CD4-positive, alpha-beta T cell treated with Interleukin-2 at 100 ng/mL for 4 hours (primary cell): ENCODE results near the gene PPP2R3B.

Source experiments
- DNase-seq: peaks from one replicate; pipeline ENCODE4 v3.0.0-alpha.2; 2020; ENCODE audit warnings: low spot score

The PPP2R3B gene

DNA sequence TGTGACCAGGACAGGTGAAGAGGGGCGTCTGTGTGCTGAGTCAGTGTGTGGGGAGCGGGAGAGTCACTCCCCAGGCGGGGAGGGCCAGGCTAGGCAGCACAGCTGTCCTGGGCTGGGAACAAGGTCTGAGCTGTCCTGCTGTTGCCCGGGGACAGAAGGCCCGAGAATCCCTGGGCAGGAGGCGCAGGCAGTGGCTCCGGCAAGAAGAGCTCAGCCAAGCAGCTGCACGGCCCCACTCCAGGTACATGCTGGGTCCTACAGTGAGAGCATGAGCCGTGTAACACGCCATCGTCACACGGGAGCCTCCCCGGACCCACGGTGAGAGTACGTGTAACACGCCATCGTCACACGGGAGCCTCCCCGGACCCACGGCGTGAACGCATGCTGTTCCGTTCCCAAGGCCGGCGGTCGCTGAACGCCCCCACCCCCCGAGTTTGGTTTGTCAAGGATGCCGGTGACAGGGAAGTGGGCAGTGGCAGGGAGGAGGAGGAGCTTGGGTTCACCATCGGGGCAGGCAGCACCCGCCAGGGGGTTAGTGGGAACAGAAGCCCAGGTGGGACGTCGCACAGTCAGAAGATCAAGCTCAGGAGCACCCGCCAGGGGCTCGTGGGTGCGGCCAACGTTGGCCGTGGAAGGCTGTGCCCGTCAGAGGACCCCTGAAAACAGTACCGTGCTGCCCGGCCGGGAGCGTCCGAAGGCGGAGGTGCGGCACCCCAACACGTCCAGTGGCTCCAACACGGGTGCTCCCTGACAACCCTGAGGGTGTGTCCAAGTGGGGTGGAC, 15.6 kb downstream of the PPP2R3B start:
- no peak for DNase-seq

DNA sequence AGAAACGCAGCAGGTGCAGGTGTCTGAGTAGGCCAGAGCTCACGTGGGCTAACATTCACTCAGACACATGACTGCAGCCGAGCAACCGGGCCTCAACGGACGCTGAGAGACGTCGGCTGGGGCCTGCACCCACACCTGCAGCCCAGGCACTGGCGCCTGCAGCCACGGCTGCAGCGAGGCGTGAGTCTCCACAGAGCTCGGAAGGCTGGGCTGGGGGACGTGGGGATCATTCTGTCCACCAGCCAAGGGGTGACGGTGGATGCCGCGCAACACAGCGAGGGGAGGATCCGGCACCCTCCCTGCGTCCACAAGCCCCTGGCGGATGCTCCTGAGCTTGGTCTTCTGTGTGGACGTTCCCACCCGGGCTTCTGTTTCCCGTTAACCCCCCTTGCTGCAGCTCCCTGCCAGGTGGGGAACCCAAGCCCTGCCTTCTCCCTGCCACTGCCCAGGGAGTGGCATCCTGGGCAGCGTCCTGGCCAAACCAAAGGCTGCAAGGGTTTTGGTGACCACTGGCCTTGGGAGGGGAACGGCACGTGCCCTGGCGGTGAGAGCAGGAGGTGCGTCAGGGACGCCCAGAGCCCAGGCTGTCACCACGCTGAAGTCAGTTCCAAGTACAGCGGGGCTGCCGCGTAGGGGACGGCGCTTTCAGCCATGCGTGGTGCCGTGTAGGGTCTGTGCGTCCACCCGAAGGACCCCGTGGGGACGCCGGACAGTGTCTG, 16.3 kb downstream of the PPP2R3B start:
- DNase-seq, result no peak

DNA sequence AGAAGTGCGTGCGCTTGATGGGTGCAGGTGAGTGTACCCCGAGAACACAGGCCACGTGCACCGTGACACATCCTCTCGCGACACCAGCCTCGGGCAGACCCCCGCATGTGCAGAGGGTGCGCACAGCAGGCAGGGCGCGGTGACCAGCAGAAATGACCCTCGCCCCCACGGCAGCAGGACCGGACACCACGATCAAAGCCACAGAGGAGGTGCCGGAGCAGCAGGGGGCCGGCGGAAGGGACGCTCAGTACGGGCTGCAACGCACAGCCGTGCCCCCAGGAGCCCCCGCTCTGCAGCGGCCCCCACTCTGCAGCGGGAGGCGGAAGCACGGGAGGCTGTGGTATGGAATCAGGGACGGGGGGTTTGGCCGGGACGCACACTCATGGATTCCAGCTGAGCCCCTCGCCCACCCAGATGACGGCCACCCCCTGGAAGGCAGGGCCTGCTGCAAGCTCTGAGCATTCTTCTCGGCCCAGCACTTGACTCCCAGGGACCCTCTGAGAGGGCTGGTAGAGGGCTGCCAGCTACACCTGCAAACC, 17.1 kb downstream of the PPP2R3B start:
- no peak for DNase-seq

DNA sequence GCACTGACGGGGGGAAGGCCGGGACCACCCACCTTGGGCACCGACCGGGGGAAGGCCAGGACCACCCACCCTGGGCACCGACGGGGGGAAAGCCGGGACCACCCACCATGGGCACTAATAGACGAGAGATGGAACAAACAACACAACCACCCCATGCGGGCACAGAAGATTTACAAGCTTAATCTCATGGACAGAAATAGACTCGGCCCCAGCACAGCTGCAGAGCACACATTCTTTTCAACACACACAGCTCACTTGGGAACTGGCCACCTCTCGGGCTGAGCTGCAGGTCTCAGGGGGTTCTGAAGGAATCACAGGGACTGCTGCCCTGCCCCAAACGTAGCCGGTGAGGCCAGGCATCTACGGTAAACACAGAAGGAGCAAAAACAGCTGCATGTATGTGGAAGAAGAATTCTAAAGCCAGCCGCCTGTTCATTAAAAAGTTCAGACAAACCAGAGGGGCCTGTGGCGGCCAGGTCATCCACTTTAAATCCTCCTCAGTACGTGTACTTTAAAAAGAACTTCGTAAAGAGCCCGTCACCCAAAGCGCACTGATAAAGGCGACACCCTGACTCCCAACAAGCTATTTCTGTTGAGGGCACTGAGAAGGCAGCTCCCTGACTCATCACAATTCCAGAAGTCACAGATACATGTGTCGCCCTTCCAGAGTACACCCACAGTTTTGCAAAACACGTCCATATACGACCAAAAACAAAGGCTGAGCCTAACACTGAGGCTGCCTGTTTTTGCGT, 17.7 kb downstream of the PPP2R3B start:
- DNase-seq, result no peak

DNA sequence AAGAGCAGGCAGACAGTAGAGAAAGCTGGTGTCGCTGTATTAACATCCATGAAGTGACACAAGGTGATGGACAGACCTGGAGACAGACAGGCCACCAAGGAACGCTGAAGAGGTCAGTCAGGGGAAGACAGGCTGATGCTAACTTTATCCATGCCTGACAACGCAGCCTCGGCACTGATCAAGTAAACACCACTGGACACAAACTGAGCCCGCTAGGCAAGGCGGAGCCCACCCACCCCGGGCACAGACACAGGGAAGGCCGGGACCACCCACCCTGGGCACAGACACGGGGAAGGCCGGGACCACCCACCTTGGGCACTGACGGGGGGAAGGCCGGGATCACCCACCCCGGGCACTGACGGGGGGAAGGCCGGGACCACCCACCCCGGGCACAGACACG, 18.8 kb downstream of the PPP2R3B start:
- DNase-seq, result no peak

DNA sequence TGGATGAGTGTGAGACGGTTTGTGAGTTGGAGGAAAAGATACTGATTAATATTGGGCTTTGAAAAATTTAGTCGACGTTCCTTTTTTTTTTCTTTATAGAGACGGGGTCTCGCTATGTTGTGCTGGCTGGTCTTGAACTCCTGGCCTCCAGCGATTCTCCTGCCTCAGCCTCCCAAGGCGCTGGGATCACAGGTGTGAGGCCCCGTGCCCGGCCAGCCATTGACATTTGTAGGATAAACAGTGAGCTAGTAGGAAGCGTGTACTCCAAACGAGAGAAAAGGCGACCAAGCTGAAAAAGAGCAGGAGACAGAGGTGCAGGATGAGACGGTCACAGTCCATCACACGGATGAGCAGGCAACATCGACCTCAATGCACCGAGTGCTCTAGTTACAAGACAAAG, 19.4 kb downstream of the PPP2R3B start:
- no peak for DNase-seq

DNA sequence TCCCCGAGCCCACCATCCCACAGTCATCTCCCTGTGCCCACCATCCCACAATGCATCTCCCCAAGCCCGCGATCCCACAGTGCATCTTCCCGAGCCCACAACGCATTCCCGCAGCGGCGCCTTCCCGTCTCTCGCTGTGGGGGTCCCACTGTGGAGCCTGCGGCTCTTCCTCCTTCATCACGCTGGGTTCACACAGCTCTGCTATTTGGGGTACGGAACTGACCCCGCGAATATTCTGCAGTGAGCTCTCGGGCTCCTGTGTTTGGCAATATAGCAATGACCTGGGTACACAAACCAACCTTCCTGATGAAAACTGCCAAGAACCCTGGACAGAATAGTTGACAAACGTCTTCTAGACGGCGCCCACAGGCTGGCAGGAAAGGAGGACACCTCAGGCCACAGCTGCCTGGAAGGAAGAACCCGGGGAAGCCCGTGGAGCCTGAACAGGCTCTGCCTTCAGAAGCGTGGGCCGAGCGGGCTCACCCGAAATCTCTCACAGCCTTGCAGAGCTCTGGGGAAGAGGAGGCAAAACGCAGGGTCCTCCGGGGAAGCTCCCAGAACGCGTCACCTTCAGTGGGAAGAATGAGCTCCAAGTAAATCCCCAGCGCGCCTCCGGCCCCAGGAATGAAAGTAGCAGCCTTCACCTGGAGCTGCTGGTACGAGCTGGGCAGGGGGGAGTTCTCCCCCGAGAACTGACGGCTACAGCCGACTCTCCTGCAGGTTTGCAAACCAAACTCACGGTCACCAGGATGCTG, 22.9 kb downstream of the PPP2R3B start:
- no peak for DNase-seq

DNA sequence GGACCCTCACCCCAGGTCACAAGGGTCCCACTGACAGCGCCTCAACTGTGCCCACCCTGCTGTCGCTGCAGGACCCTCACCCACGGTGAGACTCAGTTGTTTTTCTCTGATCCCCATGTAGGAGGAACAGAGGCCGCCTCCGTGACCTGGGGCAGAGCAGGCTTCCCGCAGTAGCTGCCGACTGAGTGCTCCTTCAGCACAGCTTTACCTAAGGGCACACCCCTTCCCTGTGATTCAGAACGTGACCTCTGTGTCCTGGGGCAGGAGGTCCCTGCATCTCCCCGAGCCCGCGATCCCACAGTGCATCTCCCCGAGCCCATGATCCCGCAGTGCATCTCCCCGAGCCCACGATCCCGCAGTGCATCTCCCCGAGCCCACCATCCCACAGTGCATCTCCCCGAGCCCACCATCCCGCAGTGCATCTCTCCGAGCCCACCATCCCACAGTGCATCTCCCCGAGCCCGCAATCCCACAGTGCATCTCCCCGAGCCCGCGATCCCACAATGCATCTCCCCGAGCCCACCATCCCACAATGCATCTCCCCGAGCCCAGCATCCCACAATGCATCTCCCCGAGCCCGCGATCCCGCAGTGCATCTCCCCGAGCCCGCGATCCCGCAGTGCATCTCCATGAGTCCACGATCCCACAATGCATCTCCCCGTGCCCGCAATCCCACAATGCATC, 23.6 kb downstream of the PPP2R3B start:
- no peak for DNase-seq

DNA sequence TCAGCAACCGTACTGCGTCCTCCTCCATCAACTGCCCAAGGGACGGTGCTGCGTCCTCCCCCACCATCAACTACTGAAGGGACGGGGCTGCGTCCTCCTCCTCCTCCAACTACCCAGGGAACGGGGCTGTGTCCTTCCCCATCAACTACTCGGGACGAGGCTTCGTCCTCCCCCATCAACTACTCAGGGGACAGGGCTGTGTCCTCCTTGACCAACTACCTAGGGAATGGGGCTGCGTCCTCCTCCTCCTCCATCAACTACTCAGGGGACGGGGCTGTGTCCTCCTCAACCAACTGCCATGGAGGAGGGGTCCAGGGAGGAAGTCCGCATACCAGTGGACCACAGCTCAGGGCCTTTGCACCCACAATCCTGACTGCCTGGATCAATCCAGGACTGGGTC, 24.4 kb downstream of the PPP2R3B start:
- no peak for DNase-seq

DNA sequence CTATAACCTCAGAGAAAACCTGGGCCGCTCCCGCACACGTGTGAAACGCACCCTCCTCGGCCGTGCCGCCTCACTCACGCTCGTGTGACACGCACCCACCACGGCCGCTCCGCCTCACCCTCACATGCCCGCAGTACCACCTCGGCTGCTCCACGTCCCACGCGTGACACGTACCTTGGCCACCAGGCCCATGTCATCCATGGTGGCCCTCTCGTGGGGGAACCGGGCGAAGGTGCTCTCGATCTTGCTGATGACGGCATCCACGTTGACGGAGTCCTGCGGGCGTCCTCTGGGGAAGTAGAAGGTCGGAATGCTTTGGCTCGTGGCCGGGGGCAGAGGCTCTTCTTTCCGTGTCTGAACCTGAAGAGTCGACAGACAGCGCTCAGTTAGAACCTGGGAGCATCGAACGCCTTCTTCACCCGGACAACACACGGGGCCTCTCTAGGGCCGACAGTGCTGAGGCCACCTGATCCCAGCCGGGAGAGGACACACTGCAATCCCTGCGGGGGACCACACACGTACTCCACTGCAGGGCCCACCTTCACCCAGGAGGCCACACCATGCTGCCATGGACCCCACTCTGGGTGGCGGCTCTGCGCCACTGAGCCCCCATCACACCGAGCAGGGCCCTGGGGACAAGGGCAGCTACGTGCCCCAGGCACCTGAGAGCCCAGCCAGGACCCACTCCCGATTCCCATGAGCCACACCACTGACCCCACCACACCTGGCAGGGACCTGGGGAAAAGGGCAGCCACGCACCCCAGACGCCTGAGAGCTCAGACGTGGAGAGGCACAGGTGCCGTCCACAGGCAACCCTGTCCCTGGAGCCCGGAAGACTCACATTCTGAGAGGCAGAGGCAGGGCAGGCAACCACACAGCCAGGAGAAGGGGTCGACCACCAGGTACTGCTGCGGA, 25.2 kb downstream of the PPP2R3B start:
- DNase-seq, result no peak

DNA sequence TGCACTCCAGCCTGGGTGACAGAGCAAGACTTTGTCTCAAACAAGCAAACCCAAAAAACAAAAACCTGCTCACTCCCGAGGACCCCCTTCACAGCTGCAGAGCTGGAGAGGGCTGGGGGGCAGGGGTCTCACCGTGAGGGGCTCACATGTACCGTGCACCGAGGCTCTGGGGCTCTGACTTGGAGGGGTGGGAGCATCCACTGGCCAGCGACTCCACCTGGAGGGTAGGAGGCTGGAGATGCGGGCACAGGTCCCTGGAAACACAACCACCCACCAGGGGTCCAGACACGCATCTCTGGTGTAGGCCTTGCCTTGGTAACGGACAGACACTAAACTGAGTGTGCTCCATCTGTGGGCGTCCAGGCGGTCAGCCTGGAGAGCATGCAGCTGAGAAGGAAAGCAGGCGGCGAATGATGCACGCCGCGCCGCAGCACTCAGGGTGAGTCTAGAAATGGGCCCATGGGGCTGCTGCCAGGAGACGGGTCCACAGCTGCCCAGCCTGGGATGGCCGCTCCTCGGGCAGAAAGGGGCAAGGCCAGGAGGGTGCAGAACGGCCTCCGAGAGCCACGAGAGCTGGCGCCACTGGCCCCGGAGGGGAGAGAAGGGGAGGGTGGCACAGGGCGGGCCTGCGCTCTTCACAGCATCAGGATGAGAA, 26.1 kb downstream of the PPP2R3B start:
- DNase-seq, result no peak

DNA sequence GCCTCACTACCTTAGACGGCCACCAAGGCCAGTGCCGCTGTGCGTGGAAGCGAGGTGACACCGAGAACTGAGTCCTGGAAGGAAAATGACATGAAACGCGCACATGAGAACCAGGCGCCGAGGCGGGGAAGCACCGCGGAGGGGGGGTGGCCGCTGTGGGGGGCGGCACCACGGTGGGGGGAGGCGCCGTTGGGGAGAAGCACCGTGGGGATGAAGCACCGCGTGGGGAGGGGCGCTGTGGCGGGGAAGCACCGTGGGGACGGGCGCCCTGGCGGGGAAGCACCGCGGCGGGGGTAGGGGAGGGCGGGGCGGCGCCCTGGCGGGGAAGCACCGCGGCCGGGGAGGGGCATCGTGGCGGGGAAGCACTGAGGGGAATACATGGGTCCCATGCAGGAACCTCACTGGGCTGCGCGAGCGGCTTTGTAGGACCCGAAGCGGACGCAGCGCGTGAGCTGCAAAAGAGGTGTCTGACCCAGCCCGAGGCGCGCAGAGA, 28.0 kb downstream of the PPP2R3B start:
- no peak for DNase-seq

DNA sequence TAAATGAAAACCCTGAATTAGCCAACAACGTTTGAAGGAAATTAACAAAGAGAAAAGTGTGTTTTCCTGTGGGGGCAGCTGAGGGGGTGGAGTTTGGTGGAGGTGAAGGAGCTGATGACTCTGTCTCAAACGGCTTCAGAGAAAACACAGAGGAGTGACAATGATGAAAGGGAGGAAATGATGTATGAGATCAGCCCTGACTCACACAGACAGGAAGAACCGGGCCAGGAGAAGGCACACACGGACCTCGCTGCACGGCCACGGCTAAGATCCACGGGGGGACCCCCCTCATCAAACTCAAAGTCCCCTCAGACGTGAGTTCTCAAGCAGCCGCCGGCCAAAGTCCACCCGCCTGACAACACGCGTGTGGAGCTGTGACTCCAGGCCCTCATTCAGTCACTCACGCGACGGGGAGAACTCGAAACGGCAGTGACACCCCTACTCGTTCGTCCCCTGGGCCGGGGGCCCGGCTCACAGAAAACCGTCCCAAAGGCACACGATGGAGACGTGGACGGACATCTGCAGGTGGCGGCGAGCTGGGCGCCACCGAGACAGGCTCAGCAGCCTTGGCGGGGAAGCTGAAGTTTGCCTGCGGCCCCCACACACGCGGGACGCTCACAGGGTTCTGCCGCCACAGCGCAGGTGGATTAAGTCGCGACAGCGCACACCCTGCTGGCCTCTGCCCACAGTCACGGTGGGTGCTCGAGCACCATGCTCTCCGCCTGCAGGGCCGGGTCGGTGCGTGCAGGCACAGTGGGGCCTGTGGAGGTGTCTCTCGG, 28.8 kb downstream of the PPP2R3B start:
- peak; percentile 58 for DNase-seq

DNA sequence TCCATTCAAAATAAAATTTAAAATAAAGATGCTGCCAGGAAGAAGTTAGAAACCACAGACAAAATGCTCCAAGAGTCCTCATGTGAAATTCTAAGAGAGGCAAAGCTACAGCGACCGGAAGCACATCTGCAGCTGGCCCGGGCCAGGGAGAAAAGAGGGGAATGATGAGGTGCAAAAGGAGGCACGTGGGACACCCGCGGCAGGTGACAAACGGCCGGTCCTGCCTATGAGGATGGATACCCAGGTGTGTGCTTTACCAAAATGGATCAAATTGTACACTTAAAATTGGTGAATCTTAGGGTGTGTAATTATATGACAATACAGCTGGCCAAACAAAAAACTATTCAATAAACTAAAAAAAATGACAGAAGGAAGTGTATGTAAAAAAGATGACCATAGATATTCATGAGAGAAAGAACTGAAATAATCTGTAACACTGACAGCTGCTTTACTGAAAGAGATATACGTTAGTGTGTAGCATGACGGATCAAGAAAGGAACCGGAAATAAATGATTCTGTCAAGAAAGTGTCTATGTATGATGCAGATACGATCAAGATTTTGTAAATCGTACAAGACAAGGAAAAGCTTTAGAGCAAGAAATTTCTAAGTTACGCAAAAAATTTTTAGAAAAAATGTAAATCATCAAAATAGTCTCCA, 29.5 kb downstream of the PPP2R3B start:
- no peak for DNase-seq

DNA sequence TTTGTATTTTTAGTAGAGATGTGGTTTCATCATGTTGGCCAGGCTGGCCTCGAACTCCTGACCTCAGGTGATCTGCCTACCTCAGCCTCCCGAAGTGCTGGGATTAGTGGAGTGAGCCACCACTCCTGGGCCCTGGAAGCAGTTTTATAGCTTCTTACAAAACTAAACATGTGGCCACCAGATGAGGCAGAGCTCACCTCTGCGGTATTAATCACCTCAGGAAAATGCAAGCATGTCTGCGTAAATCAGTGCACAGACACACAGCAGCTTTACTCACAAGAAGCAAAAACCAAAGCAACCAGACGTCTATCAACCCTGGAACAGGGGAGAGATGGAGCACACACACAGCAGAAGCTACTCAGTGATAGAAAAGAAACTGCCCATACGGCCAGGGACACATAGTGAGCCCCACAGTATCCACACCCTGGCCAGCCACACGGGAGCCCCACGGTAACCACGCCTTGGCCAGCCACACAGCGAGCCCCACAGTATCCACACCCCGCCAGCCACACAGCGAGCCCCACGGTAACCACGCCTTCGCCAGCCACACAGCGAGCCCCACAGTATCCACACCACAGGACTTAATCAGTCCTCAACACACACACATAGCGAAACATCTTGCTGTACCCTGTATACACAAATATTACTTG, 30.2 kb downstream of the PPP2R3B start:
- no peak for DNase-seq

DNA sequence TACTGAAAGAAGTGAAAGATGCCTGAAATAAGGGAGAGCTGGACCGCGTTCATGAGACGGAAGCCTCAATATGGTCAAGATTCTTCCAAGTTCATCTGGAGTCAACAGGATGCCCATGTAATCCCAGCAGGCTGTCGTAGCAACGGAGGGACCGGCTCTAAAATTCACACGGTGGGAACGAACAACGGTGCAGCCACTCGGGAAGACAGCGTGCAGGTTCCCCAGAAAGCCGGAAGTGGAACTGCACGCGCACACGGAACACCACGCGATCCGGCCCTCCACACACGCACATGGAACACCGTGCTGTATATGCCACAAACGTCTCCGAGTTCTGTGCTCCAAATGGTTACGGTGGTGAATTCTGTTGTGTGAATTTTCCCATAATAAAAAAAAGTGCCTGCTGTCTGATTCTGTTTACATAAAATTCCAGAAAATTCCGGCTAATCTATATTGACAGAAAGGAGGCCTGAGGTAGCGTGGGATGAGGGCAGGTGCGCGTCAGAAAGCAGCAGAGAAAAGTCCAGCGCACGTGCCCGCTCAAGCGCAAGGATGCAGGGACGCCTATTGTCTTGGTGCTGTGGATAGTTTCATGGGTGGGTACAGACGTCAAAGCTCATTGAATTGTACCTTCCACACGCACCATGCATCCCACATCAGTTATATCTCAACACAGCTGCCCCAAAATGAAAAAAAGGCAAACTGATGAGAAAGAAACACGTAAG, 31.2 kb downstream of the PPP2R3B start:
- DNase-seq, result no peak
